Thymus (tissue), 11 donors: ENCODE results near the gene KLHL40. TPM values are rescaled to one million over a fixed set of nuclear protein-coding genes. Genes with fewer than 3 reads are reported as not detected.

Experiments used
- DNase-seq, 9 donors: peaks; one replicate each; pipeline ENCODE4 v3.0.0-alpha.2; 2013; ENCODE audit warnings: low spot score in 9 of 9, low read depth in 6 of 9, missing footprints in 1 of 9
- H3K27ac ChIP-seq, 2 donors: one replicate each; pipeline ENCODE4 v1.5.1; 2013; ENCODE audit warnings: control low read depth in 1 of 2, low read depth in 1 of 2, low read length in 1 of 2, mild to moderate bottlenecking in 1 of 2, moderate library complexity in 1 of 2
- H3K27me3 ChIP-seq, 2 donors: one replicate each; pipeline ENCODE4 v1.5.1; 2013; ENCODE audit warnings: low read length in 1 of 2; ENCODE audit not compliant: control insufficient read depth in 2 of 2, insufficient read depth in 1 of 2
- H3K36me3 ChIP-seq, 2 donors: one replicate each; pipeline ENCODE4 v1.5.1; 2013; ENCODE audit warnings: low read length in 1 of 2, mild to moderate bottlenecking in 1 of 2, moderate library complexity in 1 of 2; ENCODE audit not compliant: control insufficient read depth in 2 of 2, insufficient read depth in 2 of 2
- H3K4me1 ChIP-seq, 2 donors: one replicate each; pipeline ENCODE4 v1.5.1; 2013; ENCODE audit warnings: low read length in 2 of 2; ENCODE audit not compliant: control insufficient read depth in 2 of 2, insufficient read depth in 2 of 2
- H3K4me3 ChIP-seq, 2 donors: one replicate each; pipeline ENCODE4 v1.5.1; 2013; ENCODE audit warnings: low read length in 2 of 2, control low read depth in 1 of 2, mild to moderate bottlenecking in 1 of 2
- H3K9me3 ChIP-seq, 2 donors: one replicate each; pipeline ENCODE4 v1.5.1; 2013; ENCODE audit warnings: low read length in 1 of 2, mild to moderate bottlenecking in 1 of 2; ENCODE audit not compliant: control insufficient read depth in 2 of 2, insufficient read depth in 1 of 2
- WGBS: extraction: QIAGEN DNeasy Blood & Tissue Kit; methylation state at CpG from one replicate; pipeline ENCODE4 v1.1.7; 2013; 5-methylcytosine and 5-hydroxymethylcytosine counted together
- polyA plus RNA-seq: library from polyadenylated mRNA; stranded (reverse); fragments of 200-250 nt; gene quantifications from one replicate; pipeline ENCODE4 v1.2.3, GENCODE V29; 2013
- total RNA-seq: library from RNA; stranded (reverse); fragments of 120-200 nt; gene quantifications from one replicate; pipeline ENCODE4 v1.2.4, GENCODE V29; 2013
- donor health status: healthy.

Gene KLHL40
- total and polyA plus RNA-seq, 2 donors = 0.14 to 0.16 TPM

- no peak overlapping the region for H3K4me3 ChIP-seq
- H3K27me3 ChIP-seq = no peaks in the 10 kb centered on the region
- WGBS = 98% methylated on average over 7 of the region's 7 CpGs
- H3K27ac ChIP-seq = no peak overlapping the region
- no peak for DNase-seq
- H3K9me3 ChIP-seq = no peaks in the 10 kb centered on the region
- no peaks in the 10 kb centered on the region for H3K4me1 ChIP-seq
- no peaks in the 10 kb centered on the region for H3K36me3 ChIP-seq
Measured at GRCh38 chr3:42662037-42662812, 23.1 kb upstream of the KLHL40 start.

DNA sequence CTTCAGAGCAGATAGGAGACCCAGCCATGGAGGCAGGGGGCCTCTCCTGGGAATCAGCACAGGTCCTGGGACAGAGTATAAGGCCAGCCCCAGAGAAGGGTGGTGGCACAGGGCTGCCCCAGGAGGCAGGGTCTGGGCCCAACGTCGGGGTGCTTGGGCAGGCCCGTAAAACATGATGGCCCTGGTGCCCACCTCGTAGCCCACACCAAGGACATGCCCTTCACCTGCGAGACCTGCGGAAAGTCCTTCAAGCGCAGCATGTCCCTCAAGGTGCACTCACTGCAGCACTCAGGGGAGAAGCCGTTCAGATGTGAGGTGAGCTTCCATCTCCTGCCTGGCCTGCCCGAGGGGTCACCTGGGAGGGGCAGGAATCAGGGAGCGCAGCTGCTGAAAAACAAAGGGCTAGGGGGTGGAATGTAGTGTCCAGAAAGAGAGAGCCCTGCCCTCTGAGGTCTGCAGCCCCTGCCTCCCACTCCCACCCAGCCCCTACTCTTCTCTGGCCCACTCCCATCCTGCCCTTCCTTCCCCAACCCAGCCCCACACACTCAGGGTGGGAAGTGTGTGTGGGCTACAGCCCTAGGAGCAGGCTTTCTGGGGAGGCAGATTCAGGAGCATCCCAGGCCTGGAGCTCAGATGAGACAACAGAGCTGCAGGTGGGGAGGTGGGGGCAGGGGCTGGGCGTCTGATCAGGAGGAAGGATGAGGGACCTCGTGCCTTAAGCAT is 22.4 kb upstream of the KLHL40 start:
- H3K4me1 ChIP-seq = no peaks in the 10 kb centered on the region
- no peak for DNase-seq
- no peaks in the 10 kb centered on the region for H3K36me3 ChIP-seq
- H3K9me3 ChIP-seq = no peaks in the 10 kb centered on the region
- 95% methylated on average over 12 of the region's 12 CpGs for WGBS
- H3K27me3 ChIP-seq = no peaks in the 10 kb centered on the region
- H3K4me3 ChIP-seq = no peak overlapping the region
- H3K27ac ChIP-seq = no peak overlapping the region

GRCh38 chr3:42663581-42664437 is 21.5 kb upstream of the KLHL40 start:
- Histone ChIP-seq H3K36me3 (no peaks in the 10 kb centered on the region), H3K4me1 (no peaks in the 10 kb centered on the region), H3K27ac (no peak overlapping the region), H3K27me3 (no peaks in the 10 kb centered on the region), H3K4me3 (no peak overlapping the region), H3K9me3 (no peaks in the 10 kb centered on the region)
- no peak for DNase-seq
- 93% methylated on average over 38 of the region's 38 CpGs for WGBS

- no peak overlapping the region for H3K27ac ChIP-seq
- 98% methylated on average over 19 of the region's 19 CpGs for WGBS
Measured at GRCh38 chr3:42664438-42664803, 20.9 kb upstream of the KLHL40 start.

GRCh38 chr3:42665050-42665878 is 20.1 kb upstream of the KLHL40 start:
- H3K4me1 ChIP-seq = no peaks in the 10 kb centered on the region
- DNase-seq = no peak
- 91% methylated on average over 15 of the region's 15 CpGs for WGBS
- no peak overlapping the region for H3K27ac ChIP-seq
- H3K9me3 ChIP-seq = no peaks in the 10 kb centered on the region
- H3K36me3 ChIP-seq = no peaks in the 10 kb centered on the region
- no peaks in the 10 kb centered on the region for H3K27me3 ChIP-seq
- H3K4me3 ChIP-seq = no peak overlapping the region

More at GRCh38 chr3:42664438-42664803, 20.9 kb upstream of the KLHL40 start:
- no peak for DNase-seq
- H3K4me3 ChIP-seq = no peak overlapping the region
- H3K36me3 ChIP-seq = no peaks in the 10 kb centered on the region
- H3K4me1 ChIP-seq = no peaks in the 10 kb centered on the region
- no peaks in the 10 kb centered on the region for H3K27me3 ChIP-seq
- no peaks in the 10 kb centered on the region for H3K9me3 ChIP-seq

DNA sequence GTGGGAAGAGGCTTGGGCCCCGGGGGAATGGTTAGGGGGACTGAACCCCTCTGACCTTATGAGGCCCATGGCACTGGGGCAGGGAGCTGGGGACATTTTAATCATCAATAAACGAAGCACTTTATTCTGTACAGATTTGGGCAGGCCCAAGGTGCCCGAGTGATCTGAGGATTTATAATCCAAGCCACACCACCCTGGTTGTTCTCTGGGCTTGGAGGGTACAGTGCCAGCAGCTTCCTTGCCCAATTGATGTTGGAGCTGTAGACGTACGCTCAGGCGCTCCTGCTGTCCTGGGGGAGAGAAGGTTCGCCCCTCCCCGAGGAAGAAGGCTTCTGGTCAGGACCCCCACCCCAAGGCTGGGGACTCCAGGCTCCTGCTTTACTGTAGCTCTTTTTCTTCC is 19.3 kb upstream of the KLHL40 start:
- DNase-seq = no peak
- Histone ChIP-seq H3K36me3 (no peaks in the 10 kb centered on the region), H3K4me3 (no peak overlapping the region), H3K4me1 (no peaks in the 10 kb centered on the region), H3K27ac (no peak overlapping the region), H3K9me3 (no peaks in the 10 kb centered on the region), H3K27me3 (no peaks in the 10 kb centered on the region)
- WGBS = 96% methylated on average over 8 of the region's 8 CpGs

DNA sequence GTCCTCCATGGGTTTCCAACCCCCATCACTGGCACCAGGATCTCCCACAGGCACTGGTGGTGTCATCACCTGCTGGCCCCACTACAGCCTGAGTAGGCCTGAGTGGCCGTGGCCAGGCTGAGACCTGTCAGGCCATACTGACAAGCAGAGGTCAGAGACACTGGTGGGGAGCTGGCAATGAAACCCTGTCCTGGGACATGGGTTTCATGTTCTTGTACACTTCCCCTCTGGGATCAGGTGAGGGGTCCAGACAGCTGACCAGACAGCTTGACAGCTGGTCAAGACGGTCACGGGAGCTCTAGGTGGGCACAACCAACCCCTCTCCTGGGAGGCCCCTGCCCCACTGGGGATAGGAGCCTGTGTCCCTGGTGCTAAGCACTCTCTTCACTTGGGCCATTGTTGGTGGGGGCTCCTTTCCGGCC is 18.7 kb upstream of the KLHL40 start:
- no peaks in the 10 kb centered on the region for H3K27me3 ChIP-seq
- no peaks in the 10 kb centered on the region for H3K36me3 ChIP-seq
- no peak overlapping the region for H3K27ac ChIP-seq
- H3K4me3 ChIP-seq = no peak overlapping the region
- WGBS = 94% methylated on average over 4 of the region's 4 CpGs
- no peaks in the 10 kb centered on the region for H3K9me3 ChIP-seq
- H3K4me1 ChIP-seq = no peaks in the 10 kb centered on the region
- DNase-seq = no peak

DNA sequence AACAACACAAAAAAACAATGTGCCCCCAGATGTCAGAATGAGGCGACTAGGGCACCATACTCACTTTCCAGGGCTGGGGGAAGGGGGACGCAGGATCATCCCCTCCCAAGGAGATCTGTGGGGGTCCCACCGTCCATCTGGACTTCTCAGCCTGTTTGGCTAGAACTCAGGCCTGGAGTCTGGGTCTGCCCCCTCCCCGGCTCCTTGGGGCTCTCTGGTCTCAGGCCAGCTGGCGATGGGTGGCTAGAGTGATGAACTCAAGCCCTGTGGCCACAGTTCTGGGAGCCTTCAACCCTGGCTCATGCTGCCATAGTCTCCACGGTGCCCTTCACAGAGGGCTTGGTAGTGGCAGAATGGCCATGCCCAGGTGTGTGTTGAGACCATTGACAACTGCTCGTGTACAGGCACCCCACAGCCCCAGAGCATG is 18.2 kb upstream of the KLHL40 start:
- Histone ChIP-seq H3K9me3 (no peaks in the 10 kb centered on the region), H3K4me3 (no peak overlapping the region), H3K27me3 (no peaks in the 10 kb centered on the region), H3K36me3 (no peaks in the 10 kb centered on the region), H3K4me1 (no peaks in the 10 kb centered on the region), H3K27ac (no peak overlapping the region)
- WGBS = 93% methylated on average over 7 of the region's 7 CpGs
- no peak for DNase-seq
